Measurements from ENCODE around the gene FRYL. TPM values are rescaled to one million over a fixed set of nuclear protein-coding genes. Genes with fewer than 3 reads are reported as not detected.
"Not testable (repeated sequence)": the region's sequence is repeated elsewhere in the genome, so short reads cannot be mapped to it uniquely, and the experiment has no call there.

Gene FRYL
- total RNA-seq, 2 donors from 2014 or later: 29.8 to 35.1 TPM

DNA sequence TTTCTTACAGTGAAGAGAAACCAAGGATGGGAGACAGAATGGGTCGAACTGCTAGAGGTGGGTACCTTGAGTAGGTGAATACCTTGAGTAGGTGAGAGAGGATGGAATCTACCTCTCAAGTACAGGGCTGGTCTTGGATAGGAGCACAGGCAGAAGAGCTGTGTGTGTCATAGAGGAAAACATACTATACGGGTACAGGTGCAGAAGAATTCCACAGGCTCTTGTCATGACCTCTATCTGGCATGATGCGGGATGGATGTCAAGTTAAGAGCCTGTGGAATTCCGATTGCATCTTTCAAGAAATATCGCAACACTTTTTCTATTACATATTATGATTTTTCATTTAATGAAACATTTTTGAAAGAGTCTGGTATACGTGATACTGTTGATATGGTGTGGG is 32.8 kb upstream of the FRYL start:
- no peaks in the 10 kb centered on the region for H3K9me3 ChIP-seq
- H3K27me3 ChIP-seq: no peaks in the 10 kb centered on the region
- TF ChIP-seq, protein P1, sequence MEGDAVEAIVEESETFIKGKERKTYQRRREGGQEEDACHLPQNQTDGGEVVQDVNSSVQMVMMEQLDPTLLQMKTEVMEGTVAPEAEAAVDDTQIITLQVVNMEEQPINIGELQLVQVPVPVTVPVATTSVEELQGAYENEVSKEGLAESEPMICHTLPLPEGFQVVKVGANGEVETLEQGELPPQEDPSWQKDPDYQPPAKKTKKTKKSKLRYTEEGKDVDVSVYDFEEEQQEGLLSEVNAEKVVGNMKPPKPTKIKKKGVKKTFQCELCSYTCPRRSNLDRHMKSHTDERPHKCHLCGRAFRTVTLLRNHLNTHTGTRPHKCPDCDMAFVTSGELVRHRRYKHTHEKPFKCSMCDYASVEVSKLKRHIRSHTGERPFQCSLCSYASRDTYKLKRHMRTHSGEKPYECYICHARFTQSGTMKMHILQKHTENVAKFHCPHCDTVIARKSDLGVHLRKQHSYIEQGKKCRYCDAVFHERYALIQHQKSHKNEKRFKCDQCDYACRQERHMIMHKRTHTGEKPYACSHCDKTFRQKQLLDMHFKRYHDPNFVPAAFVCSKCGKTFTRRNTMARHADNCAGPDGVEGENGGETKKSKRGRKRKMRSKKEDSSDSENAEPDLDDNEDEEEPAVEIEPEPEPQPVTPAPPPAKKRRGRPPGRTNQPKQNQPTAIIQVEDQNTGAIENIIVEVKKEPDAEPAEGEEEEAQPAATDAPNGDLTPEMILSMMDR (IDR thresholded peaks at IDR 0.05): no peak
- H3K4me3 ChIP-seq: no peak overlapping the region
- H3K36me3 ChIP-seq: no peaks in the 10 kb centered on the region
- no peaks in the 10 kb centered on the region for H3K4me1 ChIP-seq
- no peak for DNase-seq (ENCODE audit: low spot score)
- no peak overlapping the region for H3K27ac ChIP-seq

DNA sequence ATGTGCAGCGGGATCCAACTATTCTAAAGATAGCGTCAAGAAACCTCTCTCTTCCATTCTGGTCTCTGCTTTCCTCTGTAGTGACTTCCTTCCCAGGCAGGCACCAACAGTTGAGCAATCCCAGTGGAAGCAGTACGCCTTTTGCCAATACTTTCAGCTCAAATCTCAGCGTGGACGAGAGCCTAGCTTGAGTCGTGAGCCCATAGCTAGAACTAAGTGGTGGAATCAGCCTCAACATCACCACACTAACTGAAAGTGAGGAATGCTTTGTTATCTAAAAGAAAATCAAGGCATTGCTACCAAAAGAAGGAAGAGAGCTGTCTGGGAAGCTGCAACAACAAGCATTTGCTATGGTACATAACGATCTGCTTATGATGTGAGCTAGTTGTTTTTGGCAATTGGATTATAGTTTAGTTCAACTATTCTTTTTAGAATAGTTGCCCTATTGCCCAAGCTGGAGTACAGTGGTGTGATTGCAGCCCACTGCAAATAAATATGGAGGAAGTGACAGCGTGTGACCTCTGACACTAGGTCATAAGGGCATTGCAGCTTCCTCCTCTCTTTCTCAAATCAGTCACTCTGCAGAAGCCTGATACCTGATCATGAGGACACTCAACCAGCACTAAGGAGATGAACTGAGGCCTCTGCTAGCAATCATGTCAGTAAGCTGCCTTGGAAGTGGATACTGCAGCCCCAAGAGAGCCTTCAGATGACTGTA is 24.7 kb upstream of the FRYL start:
- Histone ChIP-seq H3K9me3 (no peaks in the 10 kb centered on the region), H3K4me1 (peaks cover 0 to 22% of the 10 kb centered on the region in 2 donors), H3K36me3 (no peaks in the 10 kb centered on the region), H3K27me3 (no peaks in the 10 kb centered on the region), H3K4me3 (no peak overlapping the region), H3K27ac (peak overlapping the region in 1 of 2 donors; percentile 18)
- no peak for DNase-seq (ENCODE audit: low spot score)
- TF ChIP-seq, protein P1 (IDR thresholded peaks at IDR 0.05): no peak

DNA sequence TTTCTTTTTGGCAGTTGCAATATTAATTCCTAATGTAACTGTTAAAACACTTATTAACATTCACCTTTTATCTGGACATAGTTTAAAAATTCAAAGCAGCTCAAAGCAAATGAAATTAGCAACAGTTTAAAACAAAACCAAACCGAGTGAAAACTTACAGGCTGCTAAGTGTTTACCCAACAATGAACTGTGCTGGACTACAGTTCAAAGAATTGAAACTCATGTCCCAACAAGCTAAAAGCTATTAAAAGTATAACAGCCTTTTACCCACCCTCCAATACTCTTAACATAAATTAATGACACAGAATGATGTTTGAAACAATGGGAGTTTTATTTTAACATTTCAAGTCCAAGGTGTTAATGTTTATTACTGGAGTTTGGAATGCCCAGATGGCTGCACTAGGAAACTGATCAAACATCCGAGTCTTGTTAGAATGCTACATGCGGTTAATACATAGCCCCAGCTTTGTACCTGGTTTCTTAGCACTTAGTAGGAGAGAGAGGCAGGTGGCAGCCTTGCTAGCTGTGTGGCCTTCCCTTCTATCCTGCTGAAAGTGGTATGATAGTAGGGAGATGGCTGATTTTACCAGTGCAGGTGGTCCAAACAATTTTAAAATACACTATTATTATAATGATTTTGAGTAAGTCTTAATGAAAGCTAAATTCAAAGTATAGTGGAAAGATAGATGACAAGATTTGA is 21.1 kb upstream of the FRYL start:
- TF ChIP-seq, protein P1 (IDR thresholded peaks at IDR 0.05): no peak
- Histone ChIP-seq H3K27me3 (no peaks in the 10 kb centered on the region), H3K36me3 (no peaks in the 10 kb centered on the region), H3K27ac (no peak overlapping the region), H3K4me1 (peaks cover 0 to 22% of the 10 kb centered on the region in 2 donors), H3K4me3 (no peak overlapping the region), H3K9me3 (no peaks in the 10 kb centered on the region)
- DNase-seq (ENCODE audit: low spot score): no peak

DNA sequence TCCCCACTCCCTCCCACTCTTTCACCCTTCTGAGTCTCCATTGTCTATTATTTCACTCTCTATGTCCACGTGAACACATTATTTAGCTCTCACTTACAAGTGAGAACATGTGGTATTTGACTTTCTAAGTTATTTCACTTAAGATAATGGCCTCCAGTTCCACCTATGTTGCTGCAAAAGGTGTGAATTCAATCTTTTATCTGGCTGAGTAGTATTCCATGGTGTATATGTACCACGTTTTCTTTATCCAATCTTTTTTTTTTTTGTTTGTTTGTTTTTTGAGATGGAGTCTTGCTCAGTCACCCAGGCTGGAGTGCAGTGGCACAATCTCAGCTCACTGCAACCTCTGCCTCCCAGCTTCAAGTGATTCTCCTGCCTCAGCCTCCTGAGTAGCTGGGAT is 20.1 kb upstream of the FRYL start:
- DNase-seq (ENCODE audit: low spot score); H3K27me3 ChIP-seq; H3K9me3 ChIP-seq; H3K4me3 ChIP-seq; H3K36me3 ChIP-seq; H3K27ac ChIP-seq: not testable (repeated sequence)
- peaks cover 0 to 21% of the 10 kb centered on the region in 2 donors for H3K4me1 ChIP-seq

DNA sequence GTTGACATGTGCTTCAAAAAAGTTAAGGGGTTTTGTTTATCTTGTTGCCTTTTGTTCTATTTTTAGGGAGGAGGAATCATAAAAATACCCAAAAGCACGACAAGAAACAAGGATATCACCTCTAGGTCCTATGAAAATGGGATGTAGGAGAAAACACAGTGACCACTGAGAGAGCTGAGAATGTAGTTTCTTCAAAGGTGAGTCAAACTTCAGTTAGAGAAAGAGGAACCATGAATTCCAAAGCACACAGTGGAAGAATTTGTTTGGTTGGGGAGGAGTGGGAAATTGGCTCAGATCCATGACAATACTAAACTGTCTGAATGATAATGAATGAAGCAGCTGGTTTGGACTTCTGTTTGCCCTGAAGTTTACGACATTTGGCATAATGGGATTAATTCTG is 19.1 kb upstream of the FRYL start:
- Histone ChIP-seq H3K27ac (no peak overlapping the region), H3K27me3 (no peaks in the 10 kb centered on the region), H3K4me1 (peaks cover 0 to 14% of the 10 kb centered on the region in 2 donors), H3K4me3 (no peak overlapping the region), H3K9me3 (no peaks in the 10 kb centered on the region), H3K36me3 (no peaks in the 10 kb centered on the region)
- TF ChIP-seq, protein P1 (IDR thresholded peaks at IDR 0.05): no peak
- no peak for DNase-seq (ENCODE audit: low spot score)

DNA sequence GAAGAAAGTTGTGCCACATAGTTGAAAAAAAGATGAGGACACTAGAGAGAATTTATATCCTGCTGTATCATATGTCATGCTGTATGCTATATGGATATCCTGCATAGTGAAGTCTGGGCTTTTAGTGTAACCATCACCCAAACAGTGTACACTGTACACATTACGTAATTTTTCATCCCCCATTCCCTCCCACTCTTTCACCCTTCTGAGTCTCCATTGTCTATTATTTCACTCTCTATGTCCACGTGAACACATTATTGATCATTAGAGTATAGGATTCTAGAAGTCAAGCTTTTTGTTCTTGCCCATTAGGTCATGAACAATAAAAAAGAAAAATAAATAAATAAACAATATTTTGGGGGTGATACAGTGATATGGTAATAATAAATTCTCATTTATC is 18.0 kb upstream of the FRYL start:
- H3K27ac ChIP-seq: no peak overlapping the region
- no peak for DNase-seq (ENCODE audit: low spot score)
- H3K4me1 ChIP-seq: peaks cover 0 to 11% of the 10 kb centered on the region in 2 donors
- TF ChIP-seq, protein P1 (IDR thresholded peaks at IDR 0.05): no peak
- H3K36me3 ChIP-seq: no peaks in the 10 kb centered on the region
- no peak overlapping the region for H3K4me3 ChIP-seq
- no peaks in the 10 kb centered on the region for H3K9me3 ChIP-seq
- H3K27me3 ChIP-seq: no peaks in the 10 kb centered on the region
